ENCODE measurements around the gene FITM1. TPM values are rescaled to one million over a fixed set of nuclear protein-coding genes. Genes with fewer than 3 reads are reported as not detected.

Gene FITM1
- total RNA-seq (2021; ENCODE audit: unreplicated experiment) (0.46 TPM), Bru-seq, nascent RNA (percentile 26 among the genes with signal in this experiment), BruChase-seq, experiment 1, labeled RNA remaining after a 2-hour chase (percentile 34 among the genes with signal in this experiment), BruChase-seq, experiment 2, labeled RNA remaining after a 6-hour chase (percentile 19 among the genes with signal in this experiment)
- polyA plus RNA-seq (2012; ENCODE audit: insufficient read length), result not detected
- long read RNA-seq, result 0 reads

- Histone ChIP-seq H3K4me3 (ENCODE audit: low read depth in 2 of 2, low read length in 2 of 2) (no peak within 1 kb of the TSS), H3K4me1 (ENCODE audit: control insufficient read depth, insufficient read depth, low read length) (peaks cover 5% of the 10 kb centered on the region), H3K27me3 (ENCODE audit: control insufficient read depth, insufficient read depth, low read length) (no peaks in the 10 kb centered on the region), H3K27ac (ENCODE audit: low read length) (no peak within 1 kb of the TSS), H3K36me3 (ENCODE audit: control insufficient read depth, insufficient read depth, low read length) (no peaks in the 10 kb centered on the region), H3K9me3 (ENCODE audit: control insufficient read depth, insufficient read depth, low read depth, low read length) (no peaks in the 10 kb centered on the region)
- intact Hi-C loops (cut with micrococcal nuclease; ENCODE audit: unreplicated experiment) (no loop called here), in situ Hi-C loops (cut with HindIII; ENCODE audit: low pct_unique_long_range_greater_than_20kb, low sequenced_read_pairs) (no loop called here)
- ATAC-seq (no peak), DNase-seq (ENCODE audit: low read depth, low spot score) (no peak)
- ChIA-PET POLR2A (no interaction called here), CTCF (no interaction called here)
- TF ChIP-seq REST (IDR thresholded peaks at IDR 0.05; ENCODE audit: insufficient read depth in 1 of 2, low read depth in 2 of 2, low read length in 1 of 2) (no peak), SIN3A (IDR thresholded peaks at IDR 0.05; ENCODE audit: borderline replicate concordance, insufficient read depth, low read depth, low read length) (no peak), TCF7L2 (IDR thresholded peaks at IDR 0.05; ENCODE audit: low read depth, low read length) (no peak), POLR2AphosphoS5 (IDR thresholded peaks at IDR 0.05; ENCODE audit: low read depth, low read length) (no peak)
- no TSS peak for BruUV-seq (replicated peaks)
These were observed at the start of gene FITM1 for GRCh38 chr14:24130380-24130716. FITM1 (plus strand) TSS chr14:24130659; CDS start chr14:24131564, 905 bp downstream.

GRCh38 chr14:24080888-24081738 is 49.3 kb upstream of the FITM1 start:
- Histone ChIP-seq H3K9me3 (ENCODE audit: control insufficient read depth, insufficient read depth, low read depth, low read length) (no peaks in the 10 kb centered on the region), H3K4me3 (ENCODE audit: low read depth in 2 of 2, low read length in 2 of 2) (peak overlapping the region; percentile 55 to 64), H3K27ac (ENCODE audit: low read length) (peak overlapping the region; percentile 70; the same call in 1 of the 2 replicates), H3K4me1 (ENCODE audit: control insufficient read depth, insufficient read depth, low read length) (peaks cover 9% of the 10 kb centered on the region; the same call in 1 of the 2 replicates), H3K36me3 (ENCODE audit: control insufficient read depth, insufficient read depth, low read length) (no peaks in the 10 kb centered on the region; the same call in 1 of the 2 replicates), H3K27me3 (ENCODE audit: control insufficient read depth, insufficient read depth, low read length) (no peaks in the 10 kb centered on the region)
- intact Hi-C loops (cut with micrococcal nuclease; ENCODE audit: unreplicated experiment), result no loop called here
- CTCF ChIA-PET, result interaction anchor here (0.9 to 1.5 kb wide), 3 partner anchors 10 to 27 kb away, joined by 3 to 6 read pairs (median 5); no protein-coding TSS in a partner anchor
- TF ChIP-seq TCF7L2 (IDR thresholded peaks at IDR 0.05; ENCODE audit: low read depth, low read length) (no peak), REST (IDR thresholded peaks at IDR 0.05; ENCODE audit: insufficient read depth in 1 of 2, low read depth in 2 of 2, low read length in 1 of 2) (0 out of 4 replicates have a peak, but pooled peaks of 1 of the 2 experiments have one; percentile 25), SIN3A (IDR thresholded peaks at IDR 0.05; ENCODE audit: borderline replicate concordance, insufficient read depth, low read depth, low read length) (0 out of 2 replicates have a peak, but pooled peaks have one; percentile 59)
- TF ChIP-seq, protein P1, sequence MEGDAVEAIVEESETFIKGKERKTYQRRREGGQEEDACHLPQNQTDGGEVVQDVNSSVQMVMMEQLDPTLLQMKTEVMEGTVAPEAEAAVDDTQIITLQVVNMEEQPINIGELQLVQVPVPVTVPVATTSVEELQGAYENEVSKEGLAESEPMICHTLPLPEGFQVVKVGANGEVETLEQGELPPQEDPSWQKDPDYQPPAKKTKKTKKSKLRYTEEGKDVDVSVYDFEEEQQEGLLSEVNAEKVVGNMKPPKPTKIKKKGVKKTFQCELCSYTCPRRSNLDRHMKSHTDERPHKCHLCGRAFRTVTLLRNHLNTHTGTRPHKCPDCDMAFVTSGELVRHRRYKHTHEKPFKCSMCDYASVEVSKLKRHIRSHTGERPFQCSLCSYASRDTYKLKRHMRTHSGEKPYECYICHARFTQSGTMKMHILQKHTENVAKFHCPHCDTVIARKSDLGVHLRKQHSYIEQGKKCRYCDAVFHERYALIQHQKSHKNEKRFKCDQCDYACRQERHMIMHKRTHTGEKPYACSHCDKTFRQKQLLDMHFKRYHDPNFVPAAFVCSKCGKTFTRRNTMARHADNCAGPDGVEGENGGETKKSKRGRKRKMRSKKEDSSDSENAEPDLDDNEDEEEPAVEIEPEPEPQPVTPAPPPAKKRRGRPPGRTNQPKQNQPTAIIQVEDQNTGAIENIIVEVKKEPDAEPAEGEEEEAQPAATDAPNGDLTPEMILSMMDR (IDR thresholded peaks at IDR 0.05), result no peak
- DNase-seq (ENCODE audit: low read depth, low spot score) (no peak), ATAC-seq (peak; percentile 94)
- in situ Hi-C loops (cut with HindIII; ENCODE audit: low pct_unique_long_range_greater_than_20kb, low sequenced_read_pairs), result no loop called here
- POLR2A ChIA-PET, result no interaction called here
- BruUV-seq (replicated peaks), result no TSS peak

All from Panc1 (cell line).